ENCODE data around the gene PAFAH1B1.

DNA sequence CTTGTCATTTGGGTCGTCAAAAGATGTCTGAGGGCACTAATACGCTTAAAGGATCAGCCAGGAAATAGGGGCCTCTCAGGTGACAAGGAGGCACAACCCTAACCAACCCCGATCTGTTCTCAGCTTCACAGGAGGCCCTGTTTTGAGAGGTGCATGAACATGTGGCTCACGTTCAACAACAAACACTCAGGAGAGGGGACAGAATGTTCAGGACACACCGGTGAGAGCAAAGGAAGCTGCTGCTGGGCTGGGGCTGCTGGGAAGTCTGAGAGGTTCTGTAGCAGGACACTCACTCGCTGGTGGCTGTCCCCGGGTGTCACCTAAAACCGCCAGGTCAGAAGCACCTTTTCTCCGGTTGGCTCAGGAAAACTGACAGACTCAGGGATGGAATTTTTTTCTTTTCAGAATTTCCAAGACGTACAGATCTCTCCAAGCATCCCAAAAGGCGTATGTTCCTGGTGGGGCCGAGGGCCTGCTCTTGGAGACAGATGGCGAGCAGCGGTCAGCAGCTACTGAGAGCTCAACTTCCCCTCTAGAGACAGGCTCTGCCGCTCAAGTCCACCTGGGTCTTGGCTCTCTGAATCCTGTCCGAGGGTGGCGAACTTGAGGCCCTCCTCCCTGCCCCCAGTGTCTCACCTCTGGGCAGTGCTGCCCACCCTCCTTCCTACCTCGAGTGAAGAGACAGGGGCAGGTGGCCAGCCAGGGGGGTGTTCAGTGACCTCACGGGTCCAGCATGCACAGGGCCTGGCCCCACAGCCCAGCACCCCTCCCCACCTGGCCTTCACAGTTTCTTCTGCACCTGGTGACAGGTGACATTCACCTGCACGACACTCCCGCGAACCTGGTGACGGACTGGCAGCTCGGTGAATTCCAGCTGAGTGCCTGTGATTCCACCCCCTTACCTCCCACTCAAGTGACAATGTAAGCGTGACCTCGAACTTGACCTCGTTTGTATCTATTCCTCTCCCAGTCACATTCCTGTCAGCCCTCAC lies 95.2 kb downstream of the PAFAH1B1 start:
- TF ChIP-seq ZNF133 (tag by site-specific recombination; IDR thresholded peaks at IDR 0.05) = no peak
- TF ChIP-seq CTCF (tag by site-specific recombination; IDR thresholded peaks at IDR 0.05) = no peak
- TF ChIP-seq REST (tag by site-specific recombination; IDR thresholded peaks at IDR 0.05) = no peak

Measured in HEK293 (cell line).